ENCODE data around the gene SUFU.
"Not testable (repeated sequence)": the region's sequence is repeated elsewhere in the genome, so short reads cannot be mapped to it uniquely, and the experiment has no call there.

SUFU gene

DNA sequence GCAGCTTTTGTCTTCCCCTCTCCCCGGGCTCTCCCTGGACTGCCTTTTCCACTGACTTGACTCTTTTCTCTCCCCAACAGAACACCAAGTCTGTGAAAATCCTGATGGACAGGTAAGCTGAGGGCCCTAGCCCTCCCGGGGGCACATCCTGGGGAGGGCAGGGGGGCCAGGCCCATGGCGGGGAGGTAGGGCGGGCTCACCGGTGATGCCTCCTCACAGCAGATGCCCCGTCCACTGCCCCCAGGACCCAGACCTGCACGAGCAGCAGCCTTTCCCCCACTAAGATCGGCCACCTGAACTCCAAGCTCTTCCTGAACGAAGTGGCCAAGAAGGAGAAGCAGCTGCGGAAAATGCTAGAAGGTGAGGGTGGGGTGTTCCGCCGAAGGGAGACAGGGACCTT, 152.3 kb downstream of the SUFU start:
- DNase-seq, result no peak

DNA sequence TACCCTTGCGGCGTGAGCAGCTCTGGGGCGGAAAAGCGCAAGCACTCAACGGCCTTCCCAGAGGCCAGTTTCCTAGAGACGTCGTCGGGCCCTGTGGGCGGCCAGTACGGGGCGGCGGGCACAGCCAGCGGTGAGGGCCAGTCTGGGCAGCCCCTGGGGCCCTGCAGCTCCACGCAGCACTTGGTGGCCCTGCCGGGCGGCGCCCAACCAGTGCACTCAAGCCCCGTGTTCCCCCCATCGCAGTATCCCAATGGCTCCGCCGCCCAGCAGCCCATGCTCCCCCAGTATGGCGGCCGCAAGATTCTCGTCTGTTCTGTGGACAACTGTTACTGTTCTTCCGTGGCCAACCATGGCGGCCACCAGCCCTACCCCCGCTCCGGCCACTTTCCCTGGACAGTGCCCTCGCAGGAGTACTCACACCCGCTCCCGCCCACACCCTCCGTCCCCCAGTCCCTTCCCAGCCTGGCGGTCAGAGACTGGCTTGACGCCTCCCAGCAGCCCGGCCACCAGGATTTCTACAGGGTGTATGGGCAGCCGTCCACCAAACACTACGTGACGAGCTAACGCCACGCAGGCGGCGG, 153.1 kb downstream of the SUFU start:
- DNase-seq, result no peak

DNA sequence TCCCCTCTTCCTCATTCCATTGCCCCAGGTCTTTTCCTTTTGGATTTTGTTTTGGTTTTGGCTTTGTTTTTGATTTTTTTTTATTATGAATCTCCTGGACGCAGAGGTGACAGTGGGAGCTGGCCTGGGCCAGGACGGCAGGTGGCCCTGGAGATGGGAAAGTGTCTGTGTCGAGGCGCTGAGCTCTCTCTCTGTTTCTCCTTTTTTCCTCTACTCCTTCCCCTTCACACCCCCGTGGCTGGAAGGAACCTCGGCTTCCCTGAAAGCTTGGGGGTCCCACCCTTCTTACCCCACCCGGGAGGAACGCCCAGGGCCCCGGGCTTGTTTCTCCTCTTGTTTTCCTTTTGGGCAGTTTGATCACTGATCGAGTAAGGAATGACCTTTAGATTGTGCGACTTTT, 153.7 kb downstream of the SUFU start:
- no peak for DNase-seq

DNA sequence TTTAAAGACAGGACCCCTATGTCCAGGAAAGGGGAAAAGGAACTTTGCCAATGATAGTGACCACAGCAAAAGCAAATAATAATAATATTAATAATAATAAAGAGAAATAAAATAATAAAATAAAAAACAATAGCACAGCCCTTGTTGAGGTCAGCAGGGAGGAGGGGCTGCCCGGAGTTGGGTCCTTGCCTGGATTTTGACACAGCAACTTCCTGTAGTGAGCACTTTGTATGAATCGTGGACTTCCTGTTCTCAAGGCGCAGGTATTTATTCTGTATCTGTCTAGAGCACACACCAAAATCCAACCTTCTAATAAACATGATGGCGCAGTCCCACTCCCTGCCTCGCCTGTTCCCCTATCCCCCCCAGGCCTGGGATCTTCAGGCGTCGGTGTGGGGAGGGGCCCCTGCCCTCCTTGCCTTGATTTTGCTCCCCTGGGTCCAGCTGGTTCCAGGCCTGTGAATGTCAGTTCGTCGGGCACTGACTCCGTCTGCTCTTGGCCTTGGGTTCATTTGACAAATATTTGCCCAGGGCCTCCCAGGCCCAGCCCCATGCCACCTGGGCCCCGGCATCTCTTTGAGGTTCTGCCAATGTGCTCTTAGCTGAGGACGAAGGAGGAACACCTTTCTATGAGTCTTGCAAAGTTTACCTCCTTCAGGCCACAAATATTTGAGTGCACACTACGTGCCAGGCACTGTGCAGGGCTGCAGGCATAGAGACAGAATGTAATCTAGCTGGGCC, 154.4 kb downstream of the SUFU start:
- no peak for DNase-seq

DNA sequence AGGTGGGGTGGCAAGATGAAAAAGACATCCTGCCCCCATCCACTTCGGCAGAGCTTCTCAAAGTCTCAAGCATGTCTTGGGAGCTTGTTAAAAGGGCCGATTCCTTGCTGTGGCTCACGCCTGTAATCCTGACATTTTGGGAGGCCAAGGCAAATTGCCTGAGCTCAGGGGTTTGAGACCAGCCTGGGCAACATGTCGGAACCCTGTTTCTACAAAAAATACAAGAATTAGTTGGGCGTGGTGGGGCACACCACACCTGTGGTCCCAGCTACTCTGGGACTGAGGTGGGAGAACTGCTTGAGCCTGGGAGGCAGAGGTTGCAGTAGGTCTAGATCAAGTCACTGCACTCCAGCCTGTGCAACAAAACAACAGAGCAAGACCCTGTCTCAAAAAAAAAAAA, 155.0 kb downstream of the SUFU start:
- DNase-seq, result no peak

DNA sequence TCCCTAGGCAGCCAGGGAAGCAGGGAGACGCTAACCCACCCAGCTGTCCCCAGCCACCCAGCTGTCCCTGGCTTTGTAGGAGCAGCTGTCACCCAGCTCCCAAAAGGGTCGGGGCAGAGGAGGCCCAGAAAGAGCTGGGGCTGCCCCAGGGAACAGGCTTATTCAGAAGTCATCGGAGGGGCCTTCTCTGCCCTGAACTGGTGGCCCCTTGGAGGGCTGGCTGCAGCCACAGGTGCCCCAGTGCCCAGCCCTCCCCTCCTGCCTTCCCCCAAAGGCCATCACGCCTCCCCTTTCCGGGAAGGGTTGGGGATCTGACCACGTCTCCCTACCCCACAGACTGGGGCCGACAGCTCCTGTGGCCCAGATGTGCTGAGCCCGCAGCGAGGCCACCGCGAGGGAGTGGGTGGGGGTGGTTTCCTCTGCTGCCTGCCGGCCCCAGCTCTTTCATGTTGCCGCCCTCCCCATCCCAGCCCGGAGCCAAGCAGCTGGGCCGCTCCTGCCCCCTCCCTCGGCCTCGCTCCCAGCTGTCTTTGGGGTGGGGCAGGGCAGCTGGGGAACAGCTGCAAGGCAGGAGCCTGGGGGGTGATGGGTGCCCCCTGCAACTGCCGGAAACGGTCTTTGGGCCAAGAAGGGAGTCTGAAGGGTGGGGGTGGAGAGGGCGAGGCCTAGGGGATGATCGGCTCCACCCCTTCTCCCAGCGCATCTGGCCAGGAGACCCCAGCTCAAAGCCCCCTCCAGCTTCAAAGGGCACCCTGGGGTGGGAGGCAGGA, 157.3 kb downstream of the SUFU start:
- peak; percentile 79 for DNase-seq

DNA sequence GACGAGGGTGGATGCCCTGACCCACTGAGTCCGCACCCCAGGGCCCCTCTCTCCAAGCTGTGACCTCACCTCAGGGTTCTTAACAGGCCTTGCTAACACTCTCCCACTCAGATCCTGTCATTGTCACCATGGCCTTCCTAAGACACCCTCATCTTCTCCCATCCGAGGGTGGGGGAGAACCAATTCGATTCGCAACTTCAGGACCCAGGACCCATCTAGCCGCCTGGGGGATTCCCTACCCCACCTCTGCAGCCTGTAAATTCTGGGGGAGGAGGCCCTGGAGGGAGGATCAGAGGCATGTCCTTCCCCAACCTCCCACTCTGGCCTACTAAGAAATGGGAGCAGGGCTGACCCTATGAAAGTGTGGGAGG, 157.9 kb downstream of the SUFU start:
- DNase-seq, result no peak

DNA sequence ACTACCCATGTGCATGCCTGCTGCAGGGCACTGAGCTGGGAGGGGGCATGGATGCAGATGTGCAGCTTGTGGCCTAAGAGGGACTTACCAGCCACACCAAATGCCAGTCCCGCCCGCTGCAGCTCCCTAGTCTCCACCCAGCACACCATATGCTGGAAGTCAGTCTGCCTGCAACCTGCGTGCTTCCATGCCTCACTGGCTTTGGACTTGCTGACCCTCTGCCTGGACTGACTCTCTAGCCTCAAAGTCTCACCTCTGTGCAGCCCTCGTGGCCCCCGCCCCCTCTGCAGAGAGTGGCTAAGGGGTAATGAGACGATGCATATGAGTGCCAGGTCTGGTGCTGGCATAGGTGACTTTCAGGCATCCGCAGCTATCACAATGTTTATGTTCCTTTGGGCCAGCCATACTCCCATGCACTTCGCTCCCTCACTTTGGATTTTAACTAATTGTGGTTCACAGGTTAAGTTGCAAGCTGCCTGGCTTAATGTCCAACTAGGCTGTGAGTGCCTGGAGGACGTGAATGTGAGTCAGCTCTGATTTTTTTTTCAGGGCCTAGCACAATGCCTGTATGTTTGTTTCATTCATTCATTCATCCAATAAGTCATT, 162.2 kb downstream of the SUFU start:
- DNase-seq, result no peak

DNA sequence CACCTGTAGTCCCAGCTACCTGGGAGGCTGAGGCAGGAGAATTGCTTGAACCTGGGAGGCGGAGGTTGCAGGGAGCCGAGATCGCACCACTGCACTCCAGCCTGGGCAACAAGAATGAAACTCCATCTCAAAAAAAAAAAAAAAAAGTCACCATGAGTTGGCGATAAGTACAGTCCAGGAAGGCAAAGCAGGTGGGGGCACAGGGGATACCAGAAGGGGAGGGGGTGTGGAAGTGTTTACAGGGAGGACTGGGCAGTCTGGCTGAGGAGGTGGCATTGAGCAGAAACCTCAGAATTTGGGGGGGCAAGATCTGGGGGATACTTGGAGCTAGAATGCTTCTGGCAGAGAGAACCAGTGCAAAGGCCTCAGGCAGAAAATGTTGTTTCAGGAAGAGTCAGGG, 163.6 kb downstream of the SUFU start:
- not testable (repeated sequence) for DNase-seq

DNA sequence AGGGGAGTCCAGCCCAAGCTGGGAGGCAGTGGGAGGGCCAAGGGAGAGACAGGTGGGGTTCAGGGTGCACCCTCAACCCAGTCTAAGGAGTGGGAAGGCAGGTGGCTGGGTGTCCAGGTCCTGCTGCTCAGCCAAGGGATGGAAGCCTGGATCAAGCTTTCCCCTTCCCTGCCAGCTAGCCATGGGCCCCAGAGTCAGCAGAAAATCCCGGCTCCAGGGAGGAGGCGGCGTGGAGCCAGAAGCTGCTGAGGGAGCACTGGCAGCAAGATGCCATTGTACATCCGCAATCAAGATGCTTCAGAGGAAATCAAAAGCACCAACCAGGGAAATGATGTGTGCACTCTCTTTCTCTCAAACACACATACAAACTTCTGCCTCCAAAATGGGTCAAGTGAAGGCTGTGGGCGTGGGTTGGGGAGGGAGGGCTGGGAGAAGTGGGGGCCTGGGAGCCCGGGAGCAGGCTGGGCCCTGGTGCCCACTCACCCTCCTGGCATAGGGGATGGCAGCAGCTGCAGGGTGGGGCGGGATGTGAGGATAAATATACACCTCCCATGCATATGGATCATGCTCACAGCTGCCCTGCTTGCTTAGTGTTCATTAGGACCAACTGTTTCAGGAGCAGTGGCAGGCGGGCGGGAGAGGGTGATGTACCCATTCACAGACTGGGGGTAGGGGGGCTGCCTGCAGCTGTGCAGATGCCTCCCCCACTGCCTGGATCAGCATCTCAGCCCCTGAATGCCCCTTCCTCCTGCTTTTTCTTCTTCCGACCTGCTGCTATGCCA, 164.7 kb downstream of the SUFU start:
- DNase-seq, result no peak

DNA sequence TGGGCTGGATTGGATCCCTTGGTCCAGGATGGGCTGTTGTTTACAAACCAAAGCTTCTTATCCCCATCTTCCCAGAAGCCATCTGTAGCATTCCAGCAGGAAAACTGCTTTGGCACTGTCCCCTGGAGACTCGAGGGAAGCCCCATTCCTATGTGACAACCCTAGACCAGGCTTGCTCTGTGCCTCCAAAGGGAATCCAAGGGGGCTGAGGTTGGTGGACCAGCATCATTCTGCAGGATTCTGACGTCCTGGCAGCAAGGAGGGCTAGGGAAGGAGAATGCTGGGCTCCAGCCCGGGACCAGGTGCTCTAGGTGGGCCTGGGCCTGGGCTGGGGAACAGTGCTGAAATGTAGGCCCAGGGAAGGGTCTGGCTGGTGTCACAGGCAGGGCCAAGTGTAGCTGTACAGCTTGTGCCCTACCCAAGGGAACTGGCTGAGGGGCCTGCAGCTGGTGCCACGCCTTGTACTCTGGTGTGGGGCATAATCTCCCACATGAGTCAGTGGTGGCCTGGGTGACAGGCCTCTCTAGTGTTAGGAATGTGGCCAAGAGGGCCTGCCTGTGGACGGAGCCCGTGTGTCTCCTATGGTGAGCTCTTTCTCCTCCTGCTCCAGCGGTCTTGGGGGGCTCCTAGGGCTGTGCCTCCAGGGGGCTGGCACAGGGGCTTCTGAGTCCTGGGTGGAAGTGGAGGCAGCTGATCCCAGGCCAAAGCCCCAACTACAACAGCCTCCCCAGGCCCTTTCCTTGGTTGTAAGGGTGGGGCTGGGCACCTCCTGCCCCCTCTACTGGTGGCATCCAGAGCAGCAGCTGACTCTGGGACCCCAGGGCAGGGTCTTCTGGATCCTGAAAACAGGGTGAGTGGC, 165.7 kb downstream of the SUFU start:
- no peak for DNase-seq

DNA sequence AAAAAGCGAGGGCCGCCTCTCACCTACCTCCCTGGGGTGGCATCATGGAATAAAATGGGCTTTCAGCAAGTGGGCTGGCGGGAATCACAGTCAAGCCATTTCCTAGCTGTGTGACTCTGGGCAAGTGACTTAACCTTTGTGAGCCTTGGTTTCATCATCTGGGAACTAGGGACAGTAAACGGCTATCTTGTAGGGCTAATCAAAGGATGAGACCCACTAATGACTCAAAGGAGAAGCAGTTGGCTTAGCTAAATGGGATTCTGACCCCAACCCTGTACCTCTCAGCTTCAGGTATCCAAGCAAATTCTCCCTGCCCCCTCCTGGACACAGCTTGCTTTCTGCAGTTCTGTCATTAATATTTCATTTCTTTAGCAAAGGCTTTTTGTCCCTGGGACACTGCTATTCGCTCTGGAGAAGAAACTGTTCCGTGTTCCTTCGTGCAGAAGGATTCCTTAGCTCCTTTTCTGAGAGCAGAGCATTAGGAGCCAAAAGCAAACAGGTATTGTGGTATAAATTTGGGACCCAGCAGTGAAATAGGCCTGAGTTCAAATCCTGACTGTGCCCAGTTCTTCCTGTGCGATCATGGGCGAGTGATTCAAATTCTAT, 166.4 kb downstream of the SUFU start:
- DNase-seq, result no peak

DNA sequence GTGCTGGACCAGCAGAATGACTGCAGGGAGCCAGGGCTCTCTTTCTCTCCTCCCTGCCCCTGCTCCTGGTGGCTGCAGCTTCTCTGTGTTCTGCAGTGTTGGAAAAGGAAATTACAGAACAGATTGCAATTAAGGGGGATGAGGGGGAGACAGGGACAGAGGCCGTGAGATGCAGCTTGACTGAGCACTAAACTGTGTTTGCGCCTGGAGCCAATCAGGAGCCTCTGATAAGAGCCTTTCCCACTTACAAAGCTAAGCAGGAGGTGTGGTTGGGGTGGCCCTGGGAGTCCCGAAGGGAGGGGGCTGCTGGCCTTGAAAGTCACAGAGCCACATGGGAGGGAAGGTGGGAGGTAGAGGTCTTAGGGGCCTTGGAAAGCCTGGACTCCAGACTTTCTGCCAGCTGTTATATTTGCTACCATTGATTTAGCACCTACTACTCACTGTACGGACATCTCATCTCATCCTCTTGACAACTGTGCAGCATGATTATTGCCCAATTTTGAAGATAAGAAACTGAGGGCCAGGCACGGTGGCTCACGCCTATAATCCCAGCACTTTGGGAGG, 167.2 kb downstream of the SUFU start:
- DNase-seq, result no peak

DNA sequence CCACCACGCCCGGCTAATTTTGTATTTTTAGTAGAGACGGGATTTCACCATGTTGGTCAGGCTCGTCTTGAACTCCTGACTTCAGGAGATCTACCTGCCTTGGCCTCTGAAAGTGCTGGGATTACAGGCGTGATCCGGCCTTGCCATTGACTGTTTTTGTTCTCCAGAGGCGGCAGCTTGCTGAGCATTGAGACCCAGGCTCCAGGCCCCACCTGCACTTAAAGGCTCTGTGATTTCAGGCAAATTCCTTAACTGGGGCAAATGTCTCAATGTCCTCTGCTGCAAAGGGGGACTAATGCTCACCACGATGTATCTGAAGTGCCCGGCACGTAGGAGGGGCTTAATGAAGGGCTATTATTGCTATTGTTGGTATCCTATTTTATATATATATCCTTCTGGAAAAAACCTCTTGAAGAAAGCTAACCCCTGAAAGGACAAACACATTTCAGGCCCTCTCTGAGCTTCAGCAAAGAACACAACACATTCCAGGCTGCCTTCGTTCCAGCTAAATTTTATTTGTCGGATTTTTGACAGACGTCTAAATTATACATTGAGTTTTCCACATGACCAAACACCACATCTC, 169.6 kb downstream of the SUFU start:
- no peak for DNase-seq

DNA sequence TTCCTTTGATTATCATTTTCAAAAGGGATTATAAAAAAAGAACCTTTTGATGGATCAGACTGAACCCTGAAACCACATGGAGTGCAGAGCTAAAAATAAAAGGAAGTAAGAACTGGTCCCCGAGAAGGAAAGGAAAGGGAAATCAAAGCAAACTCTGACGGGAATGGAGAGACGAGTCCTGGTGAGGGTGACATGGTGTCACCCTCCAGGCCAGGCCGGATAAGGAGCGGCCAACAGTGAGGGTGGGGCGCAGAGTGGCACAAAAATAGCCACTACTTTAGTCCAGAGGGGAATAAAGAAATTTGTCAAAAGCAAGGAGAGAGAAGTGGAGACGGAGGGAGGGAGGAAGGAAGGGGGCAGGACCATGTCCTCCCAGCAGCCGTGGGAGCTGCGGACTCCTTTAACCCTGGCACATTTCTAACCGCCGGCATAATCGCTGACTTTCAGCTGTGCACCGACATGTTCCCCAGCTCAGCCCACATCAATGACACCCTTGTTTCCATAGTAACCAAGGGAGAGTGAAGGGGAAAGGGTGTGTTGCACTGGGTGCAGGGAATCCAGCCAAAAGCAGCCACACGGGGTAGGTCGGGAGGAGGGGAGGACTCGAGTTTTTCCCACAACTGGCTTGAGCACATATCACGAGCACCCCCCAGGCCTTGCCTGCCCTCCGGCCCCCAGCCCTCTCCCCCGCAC, 170.2 kb downstream of the SUFU start:
- peak; percentile 76 for DNase-seq

DNA sequence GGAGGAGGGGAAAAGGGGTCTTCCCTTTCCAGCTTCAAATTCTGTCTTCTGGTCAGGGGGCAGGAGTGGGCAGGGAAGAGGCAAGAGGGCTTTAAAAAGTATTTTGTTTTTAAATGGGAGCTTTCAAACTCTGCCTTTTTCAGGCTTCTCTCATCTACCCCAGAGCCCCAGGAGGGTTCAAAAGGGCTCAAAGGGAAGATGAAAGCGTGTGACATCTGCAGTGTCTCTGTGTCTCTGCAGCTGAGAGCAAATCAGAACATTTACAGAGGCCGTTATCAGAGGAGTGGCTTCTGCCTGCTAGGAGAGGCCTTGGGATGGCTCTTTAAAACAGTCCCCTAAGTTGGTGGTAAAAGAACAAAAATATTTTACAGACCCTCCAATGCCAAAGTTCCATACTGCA, 170.8 kb downstream of the SUFU start:
- no peak for DNase-seq

DNA sequence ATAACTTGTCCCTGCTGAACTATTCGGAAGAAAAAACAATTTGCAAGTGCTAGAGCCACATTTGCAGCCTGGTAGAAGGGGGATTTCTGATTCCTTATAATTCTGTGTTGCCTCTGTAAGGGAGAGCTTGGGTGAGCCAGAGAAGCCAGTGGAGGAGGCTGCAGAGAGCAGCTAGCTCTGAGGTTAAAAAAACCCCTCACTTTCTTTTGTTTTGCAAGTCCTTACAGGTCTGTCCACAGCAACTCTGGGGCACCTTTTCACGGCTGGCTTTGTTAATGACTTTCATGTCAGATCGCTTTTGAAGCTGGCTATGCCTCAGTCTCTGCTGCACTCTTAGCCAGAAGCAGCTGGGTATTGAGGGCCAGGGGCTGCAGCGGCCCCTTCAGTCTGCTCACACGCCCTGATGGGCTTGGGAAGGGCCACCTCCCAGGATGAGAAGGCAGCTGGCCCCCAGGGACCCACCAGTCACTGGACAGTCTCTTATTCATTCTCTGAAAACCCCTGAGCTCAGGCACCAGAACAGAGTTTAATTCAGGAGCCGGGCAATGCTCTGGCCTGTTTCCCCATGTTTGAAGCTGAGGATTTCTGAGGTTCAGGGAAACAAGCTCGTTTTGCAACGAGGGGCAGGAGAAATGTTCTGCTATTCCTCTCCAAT, 171.4 kb downstream of the SUFU start:
- DNase-seq, result no peak

DNA sequence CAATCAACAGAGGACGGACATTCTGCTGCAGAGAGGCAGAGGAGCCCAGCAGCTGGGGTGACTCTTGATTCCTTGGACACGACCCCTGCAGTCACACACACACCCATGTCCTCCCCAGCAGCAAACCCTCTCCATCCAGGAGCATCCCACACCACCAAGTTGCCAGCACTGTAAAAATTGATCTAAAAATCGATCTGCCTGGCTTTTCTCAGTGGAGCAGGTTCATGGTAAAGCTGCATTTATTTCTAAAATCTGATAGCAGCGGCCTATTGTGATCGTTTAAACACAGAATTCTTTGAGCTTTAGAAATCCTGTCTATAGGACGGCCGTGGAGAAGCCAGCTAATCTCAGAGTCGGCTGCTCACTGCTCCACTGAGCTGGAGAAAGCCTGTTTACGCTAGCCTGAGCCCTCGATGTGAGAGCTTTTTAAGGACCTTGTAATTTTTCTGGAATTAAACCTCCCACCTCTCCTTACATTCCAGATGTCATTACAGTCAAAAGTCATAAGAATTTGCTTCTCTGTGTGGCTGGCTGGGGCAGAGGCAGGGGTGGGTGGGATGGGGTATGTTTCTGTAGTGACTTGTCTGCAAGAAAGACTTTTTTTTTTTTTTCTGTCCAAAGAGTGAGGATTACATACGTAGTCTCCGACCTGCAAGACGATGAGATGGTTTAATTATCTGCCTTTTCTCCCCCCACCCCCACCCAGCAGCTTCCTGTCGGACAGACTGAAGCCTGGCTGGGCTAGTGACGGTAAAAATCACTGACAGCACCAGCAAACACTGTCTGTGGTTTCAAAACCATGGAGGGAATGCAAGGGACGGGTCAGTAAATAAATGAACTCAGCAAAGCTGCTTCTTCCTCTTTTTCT, 172.1 kb downstream of the SUFU start:
- DNase-seq, result no peak
